Embryonic facial prominence (tissue), 1 donor: ENCODE data around the gene TTLL5.

Experiments used
- DNase-seq: peaks from one replicate; pipeline ENCODE4 v3.0.0-alpha.2; 2016; ENCODE audit errors: extremely low spot score

The TTLL5 gene

GRCh38 chr14:75660630-75661498 is at the start of gene TTLL5, which contains the start of gene ERG28:
Gene TTLL5 (plus strand): TSS chr14:75661246. CDS start chr14:75663150, 1,904 bp downstream.
Gene ERG28 (minus strand): TSS chr14:75660876. CDS start chr14:75657502, 3,374 bp downstream.
- peak; percentile 94 for DNase-seq

DNA sequence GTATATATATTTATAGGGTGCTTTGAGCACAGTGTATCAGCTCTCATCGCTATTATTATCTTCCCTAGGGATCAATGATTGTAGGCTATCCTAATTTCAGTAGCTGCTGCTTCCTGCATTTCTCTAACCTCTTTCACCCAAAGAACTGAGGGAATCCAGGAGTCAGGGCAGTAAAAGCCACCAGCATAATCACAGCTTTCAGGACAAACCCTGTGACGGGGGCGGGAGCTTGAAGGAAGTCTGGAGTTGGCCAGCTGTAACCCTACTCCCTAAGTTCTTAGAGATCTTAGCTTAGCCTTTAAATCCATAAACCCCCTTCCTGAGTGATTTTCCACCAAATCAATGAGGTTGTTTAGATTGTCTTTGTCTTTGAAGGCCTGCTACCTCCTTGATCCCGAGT is 48.9 kb upstream of the TTLL5 start:
- no peak for DNase-seq

DNA sequence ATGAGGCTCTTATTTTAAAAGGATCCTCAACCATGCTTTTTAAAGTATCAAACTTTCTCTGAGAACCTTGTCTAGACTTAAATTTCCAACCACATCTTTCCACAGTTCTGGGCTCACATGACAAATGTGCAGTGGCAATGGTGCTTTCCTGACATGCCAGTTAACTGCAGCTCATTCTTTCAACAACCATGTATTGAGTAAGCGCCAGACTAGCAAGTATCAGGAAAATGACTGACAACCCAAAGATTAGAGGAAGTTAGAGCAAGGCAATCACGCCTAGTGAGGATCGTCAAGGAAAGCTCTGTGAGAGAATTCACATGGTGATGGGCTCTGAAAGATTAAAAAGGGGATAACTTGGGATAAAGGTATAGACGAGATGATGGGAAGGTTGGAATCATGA is 46.9 kb upstream of the TTLL5 start:
- DNase-seq, result no peak

DNA sequence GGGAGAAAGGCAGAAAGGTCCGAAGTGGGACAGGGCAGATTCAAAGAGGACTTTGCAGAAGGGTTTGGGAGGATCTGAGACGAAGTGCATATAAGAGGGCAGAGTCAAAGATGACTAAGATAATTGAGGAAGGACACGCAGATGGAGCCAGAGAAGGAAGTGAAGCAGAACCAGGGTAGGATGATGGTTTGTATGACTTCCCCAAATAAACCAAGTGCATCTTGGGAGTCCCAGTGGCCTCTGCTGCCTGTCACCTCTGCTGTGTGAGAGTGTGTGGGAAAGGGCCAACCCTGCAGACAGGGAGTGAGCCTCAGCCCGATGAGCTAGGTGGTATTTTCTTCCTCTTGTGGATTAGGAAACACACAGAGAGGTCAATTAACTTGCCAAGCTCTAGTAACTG is 45.8 kb upstream of the TTLL5 start:
- no peak for DNase-seq

DNA sequence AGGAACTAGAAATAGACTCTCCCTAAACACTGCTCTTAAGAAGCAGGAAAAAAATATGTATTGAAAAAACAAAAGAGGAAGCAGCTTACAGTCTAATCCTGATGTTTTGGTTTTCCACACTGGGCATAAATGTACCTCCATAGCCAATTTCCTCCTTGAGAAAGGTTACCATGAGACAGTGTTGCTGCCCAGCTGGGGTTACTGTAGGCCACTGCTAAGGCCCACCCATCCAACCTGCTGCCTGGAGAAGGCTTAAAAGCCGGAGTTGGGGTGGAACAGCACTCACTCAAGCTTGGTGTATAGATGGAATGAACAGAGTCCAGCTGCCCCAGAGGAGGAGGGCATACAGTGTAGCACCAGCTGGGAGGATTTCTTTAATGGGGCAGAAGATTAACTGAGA is 41.5 kb upstream of the TTLL5 start:
- no peak for DNase-seq

GRCh38 chr14:75625034-75625433 is 36.0 kb upstream of the TTLL5 start:
- DNase-seq, result no peak

DNA sequence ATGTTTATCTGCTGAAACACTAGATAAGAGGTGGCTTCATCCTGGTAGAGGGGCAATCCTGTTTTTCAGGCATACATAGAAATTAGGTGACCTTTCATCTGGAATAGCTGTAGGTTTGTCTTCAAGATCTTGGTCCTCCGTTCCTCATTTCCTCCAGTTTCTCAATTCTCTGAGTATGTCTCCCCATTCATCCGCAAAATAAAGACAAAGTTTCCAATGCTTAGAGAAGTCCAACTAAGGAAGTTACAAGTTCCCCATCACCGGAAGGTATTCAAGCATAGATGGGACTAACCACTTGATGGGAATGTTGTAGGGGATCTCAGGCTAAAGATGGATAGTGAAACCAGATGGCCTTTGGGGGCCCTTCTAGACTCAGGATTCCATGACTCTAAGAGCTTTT is 34.6 kb upstream of the TTLL5 start:
- DNase-seq, result no peak

DNA sequence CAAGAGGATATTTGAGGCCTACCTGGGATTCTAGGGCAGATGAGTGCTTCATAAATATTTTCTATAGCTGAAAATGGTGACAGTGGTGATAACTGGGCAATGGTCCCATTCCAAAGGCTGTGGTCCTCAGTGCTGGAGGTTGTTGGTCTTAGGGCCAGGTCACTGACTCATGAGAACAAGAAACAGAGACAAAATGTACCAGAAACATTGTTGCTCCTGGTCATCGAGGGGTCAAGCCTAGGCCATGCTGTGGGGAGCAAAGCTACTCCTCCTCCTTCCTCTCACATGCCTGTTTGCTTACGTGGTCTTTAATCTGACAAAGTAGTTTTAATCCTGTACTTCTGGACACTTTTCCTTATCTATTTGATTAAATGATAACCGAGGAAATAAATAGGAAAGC is 34.2 kb upstream of the TTLL5 start:
- DNase-seq, result no peak

- no peak for DNase-seq
These were observed 33.6 kb upstream of the TTLL5 start for GRCh38 chr14:75627406-75627805.

DNA sequence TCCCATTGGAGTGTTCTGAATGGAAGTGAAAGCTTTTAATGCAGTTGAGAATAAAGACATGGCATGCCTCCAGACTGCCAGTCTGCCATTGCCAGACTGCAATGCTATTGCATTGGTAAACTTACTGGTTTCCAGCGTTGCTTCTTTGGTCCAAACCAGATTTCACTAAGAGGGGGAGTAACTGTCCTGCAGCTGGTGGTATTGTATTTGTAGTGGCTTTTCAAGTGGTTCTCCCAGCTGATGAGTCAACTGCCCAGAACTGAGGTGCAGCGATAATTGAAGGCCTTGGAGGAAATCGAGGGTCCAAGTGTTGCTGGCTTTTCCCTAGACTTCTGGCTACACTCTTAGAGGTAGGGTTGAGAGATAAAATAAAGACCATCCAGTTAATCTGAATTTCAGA is 32.2 kb upstream of the TTLL5 start:
- no peak for DNase-seq

- no peak for DNase-seq
These were observed 30.2 kb upstream of the TTLL5 start for GRCh38 chr14:75630695-75631452.

- no peak for DNase-seq
These were observed 29.6 kb upstream of the TTLL5 start for GRCh38 chr14:75631453-75631831.

DNA sequence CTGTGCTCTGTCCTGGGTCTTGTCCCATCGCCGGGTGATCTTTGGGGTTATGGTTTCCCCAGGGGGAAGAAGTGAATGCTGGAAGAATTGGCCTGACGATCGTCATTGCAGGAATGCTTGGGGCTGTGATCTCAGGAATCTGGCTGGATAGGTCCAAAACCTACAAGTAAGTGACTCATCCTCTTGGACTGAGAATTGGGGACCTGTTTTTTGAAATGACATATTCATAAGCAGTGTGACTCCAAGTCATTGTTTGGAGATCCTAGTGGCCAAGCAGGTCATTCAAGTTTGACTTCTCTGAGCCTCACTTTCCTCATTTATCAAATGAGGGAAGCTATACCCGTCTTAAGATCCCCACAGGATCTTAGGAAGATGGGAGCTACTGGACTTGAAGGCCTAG is 26.2 kb upstream of the TTLL5 start:
- DNase-seq, result no peak

DNA sequence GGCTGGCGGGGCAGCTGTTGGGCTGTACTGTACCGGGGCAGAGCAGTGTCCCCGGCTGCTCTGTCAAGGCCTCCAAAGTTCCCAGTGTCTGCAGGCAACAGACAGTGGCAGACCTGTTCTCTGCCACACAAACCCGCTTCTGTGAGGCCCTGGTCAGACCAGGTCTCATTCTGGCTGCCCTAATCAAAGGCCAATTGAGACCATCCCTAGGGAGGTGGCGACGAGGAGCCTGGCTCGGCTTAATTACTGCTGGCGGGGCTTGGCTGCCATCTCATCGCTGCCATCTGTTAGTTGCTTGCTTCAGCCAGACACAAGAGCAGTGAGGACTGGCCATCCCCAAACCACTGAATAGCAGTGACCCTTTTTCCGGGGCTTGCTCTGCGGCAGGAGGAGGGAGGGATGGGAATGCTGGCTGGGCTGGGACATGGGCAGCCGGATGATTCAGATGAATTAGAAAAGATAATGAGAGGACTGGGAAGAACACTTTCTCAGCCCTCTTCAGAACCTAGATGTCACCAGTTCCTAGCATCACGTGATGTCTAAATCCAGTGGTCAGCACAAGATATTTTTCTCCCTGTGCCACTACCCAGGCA is 24.9 kb upstream of the TTLL5 start:
- no peak for DNase-seq

- DNase-seq, result no peak
These were observed 20.2 kb upstream of the TTLL5 start for GRCh38 chr14:75640876-75641275.

DNA sequence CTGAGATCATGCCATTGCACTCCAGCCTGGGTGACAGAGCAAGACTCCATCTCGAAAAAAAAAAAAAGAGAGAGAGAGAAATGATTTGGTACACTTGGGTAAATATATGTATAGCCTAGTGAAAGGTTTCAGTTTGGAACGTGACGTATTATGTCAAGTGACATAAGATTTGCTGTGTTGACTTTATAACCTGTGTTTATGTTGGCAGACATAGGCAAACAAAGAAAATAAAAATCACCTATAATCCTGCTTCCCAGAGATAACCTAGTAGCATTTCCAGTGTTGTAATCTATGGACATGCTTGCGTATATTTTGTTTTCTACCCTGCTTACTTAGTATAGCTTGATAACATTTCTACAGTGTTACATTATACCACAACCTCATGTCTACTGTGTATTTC is 17.1 kb upstream of the TTLL5 start:
- DNase-seq, result no peak

GRCh38 chr14:75645056-75645455 is 16.0 kb upstream of the TTLL5 start:
- no peak for DNase-seq

DNA sequence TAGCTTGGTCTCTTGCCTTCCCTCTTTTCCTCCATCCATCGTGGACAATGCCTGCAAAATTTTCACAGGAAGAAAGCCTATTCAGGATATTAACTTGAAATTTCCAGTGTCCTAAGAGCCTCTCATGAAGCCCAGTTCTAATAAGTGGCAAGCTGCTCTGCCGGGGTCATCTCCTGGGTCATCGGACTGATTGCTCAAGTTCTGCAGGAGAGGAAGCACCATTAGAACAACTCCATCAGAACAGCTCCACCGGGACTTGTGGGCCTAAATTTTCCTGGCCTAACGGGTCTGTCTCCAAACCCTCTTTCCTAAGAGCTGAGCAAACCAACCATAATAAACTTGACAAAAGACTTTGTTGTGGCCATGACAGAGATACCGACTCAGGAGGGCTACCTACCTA is 14.3 kb upstream of the TTLL5 start:
- DNase-seq, result no peak

DNA sequence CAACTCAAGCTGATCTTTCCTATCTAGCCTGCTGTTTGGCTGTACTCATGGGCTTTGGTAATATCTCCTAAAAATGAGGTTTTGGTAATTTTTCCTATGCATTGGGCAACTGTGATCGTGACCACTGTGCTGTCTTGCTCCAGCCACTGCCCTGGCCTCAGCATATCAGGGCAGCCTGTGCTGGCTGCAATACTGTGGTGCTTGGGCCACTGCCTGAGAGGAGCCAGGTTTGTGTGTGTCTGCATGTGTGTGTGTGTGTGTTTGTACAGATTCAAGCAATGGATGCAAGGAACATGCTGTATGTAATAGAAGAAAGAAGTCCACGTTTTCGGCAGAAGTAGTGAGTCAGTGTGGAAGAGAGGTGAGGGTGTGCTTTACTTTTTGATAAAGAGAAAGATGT is 13.4 kb upstream of the TTLL5 start:
- no peak for DNase-seq

GRCh38 chr14:75648066-75648838 is 12.8 kb upstream of the TTLL5 start:
- no peak for DNase-seq

- DNase-seq, result no peak
These were observed 11.7 kb upstream of the TTLL5 start for GRCh38 chr14:75649337-75649736.

DNA sequence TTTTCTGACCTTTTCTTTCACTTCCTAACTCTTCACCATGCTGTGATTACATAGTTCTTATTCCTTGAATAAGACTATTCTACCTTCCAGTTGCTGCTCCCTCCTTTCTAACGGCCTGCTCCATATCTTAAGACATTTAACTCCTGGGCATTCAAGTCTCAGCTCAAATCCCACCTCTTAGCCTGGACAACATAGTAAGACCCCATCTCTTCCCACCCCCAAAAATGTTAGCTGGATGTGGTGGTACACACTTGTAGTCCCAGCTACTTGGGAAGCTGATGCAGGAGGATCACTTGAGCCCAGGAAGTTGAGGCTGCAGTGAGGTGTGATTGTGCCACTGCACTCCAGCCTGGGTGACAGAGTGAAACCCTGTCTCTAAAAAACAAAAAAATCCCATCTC is 11.3 kb upstream of the TTLL5 start:
- no peak for DNase-seq
